WTC11 (cell line): ENCODE results near the gene PCDH9. TPM values are rescaled to one million over a fixed set of nuclear protein-coding genes. Genes with fewer than 3 reads are reported as not detected.

Experiments
- ATAC-seq: fragments of 200-7000 bp; cut with Tn5 transposase; 2 replicates; pipeline ENCODE4 v1.10.0; 2021; ENCODE audit warnings: mild to moderate bottlenecking, moderate library complexity
- CTCF ChIA-PET: fragments of 300-600 bp; sonication (Branson Sonifier 250); formaldehyde crosslinking; loops from one replicate; lab custom pipeline; 2021; ENCODE audit warnings: antibody characterized with exemption; lab: Charles Lee
- POLR2A ChIA-PET: fragments of 350-600 bp; sonication (Branson Sonifier 250); formaldehyde crosslinking; loops from one replicate; lab custom pipeline; 2021; ENCODE audit warnings: antibody characterized with exemption; lab: Charles Lee
- DNase-seq: peaks from one replicate; pipeline ENCODE4 v3.0.0; 2021; ENCODE audit warnings: low spot score
- H3K27ac Mint-ChIP-seq: 2 replicates; pipeline ENCODE4 v1.8.0; 2021; ENCODE audit warnings: mixed read lengths
- H3K27me3 Mint-ChIP-seq: 2 replicates; pipeline ENCODE4 v1.8.0; 2021; ENCODE audit warnings: low read depth, mild to moderate bottlenecking, moderate library complexity, mixed read lengths
- H3K36me3 Mint-ChIP-seq: 2 replicates; pipeline ENCODE4 v1.8.0; 2021; ENCODE audit warnings: mixed read lengths
- H3K4me1 Mint-ChIP-seq: 2 replicates; pipeline ENCODE4 v1.8.0; 2022; ENCODE audit warnings: mixed read lengths
- H3K4me3 Mint-ChIP-seq: 2 replicates; pipeline ENCODE4 v1.8.0; 2021; ENCODE audit warnings: mild to moderate bottlenecking, moderate library complexity, mixed read lengths
- H3K9me3 Mint-ChIP-seq: 2 replicates; pipeline ENCODE4 v1.8.0; 2021; ENCODE audit warnings: mixed read lengths
- AR ChIP-seq: fragments of 250-450 bp; sonication (Bioruptor Pico); IDR thresholded peaks from 2 replicates; pipeline ENCODE4 v1.9.0; 2021; ENCODE audit warnings: mild to moderate bottlenecking
- ATF1 ChIP-seq: sonication (generic); formaldehyde crosslinking; IDR thresholded peaks from 2 replicates; pipeline ENCODE4 v1.8.1; 2023; ENCODE audit warnings: mild to moderate bottlenecking, moderate library complexity, missing genetic modification reagents
- ATF6 ChIP-seq: sonication (generic); formaldehyde crosslinking; IDR thresholded peaks from 2 replicates; pipeline ENCODE4 v1.8.1; 2023; ENCODE audit warnings: mild to moderate bottlenecking, missing genetic modification reagents
- CREM ChIP-seq: sonication (generic); formaldehyde crosslinking; IDR thresholded peaks from 2 replicates; pipeline ENCODE4 v1.8.1; 2022; ENCODE audit warnings: mild to moderate bottlenecking, missing genetic modification reagents, moderate library complexity
- EMX1 ChIP-seq: fragments of 250-450 bp; sonication (Bioruptor Pico); IDR thresholded peaks from 2 replicates; pipeline ENCODE4 v1.8.0; 2021; ENCODE audit warnings: mild to moderate bottlenecking
- NFYB ChIP-seq: sonication (generic); formaldehyde crosslinking; conservative IDR thresholded peaks from 2 replicates; pipeline ENCODE4 v1.8.0; 2022; ENCODE audit warnings: low read depth, missing genetic modification reagents
- OVOL2 ChIP-seq: fragments of 250-450 bp; sonication (Bioruptor Pico); IDR thresholded peaks from 2 replicates; pipeline ENCODE4 v1.9.0; 2021; ENCODE audit warnings: mild to moderate bottlenecking, borderline replicate concordance
- RELA ChIP-seq: sonication (generic); formaldehyde crosslinking; IDR thresholded peaks from 2 replicates; pipeline ENCODE4 v1.8.1; 2022; ENCODE audit warnings: missing genetic modification reagents, mild to moderate bottlenecking, borderline replicate concordance
- RORB ChIP-seq: fragments of 250-450 bp; sonication (Bioruptor Pico); IDR thresholded peaks from 2 replicates; pipeline ENCODE4 v1.9.0; 2021; ENCODE audit warnings: mild to moderate bottlenecking
- SMAD4 ChIP-seq: sonication (generic); formaldehyde crosslinking; IDR thresholded peaks from 2 replicates; pipeline ENCODE4 v1.8.0; 2022; ENCODE audit warnings: mild to moderate bottlenecking, missing genetic modification reagents
- ZBTB21 ChIP-seq: sonication (generic); formaldehyde crosslinking; IDR thresholded peaks from 2 replicates; pipeline ENCODE4 v1.8.1; 2023; ENCODE audit warnings: mild to moderate bottlenecking, missing genetic modification reagents, borderline replicate concordance
- ZNF232 ChIP-seq: sonication (generic); formaldehyde crosslinking; IDR thresholded peaks from 2 replicates; pipeline ENCODE4 v1.8.0; 2022; ENCODE audit warnings: mild to moderate bottlenecking, missing genetic modification reagents
- ZNF317 ChIP-seq: sonication (generic); formaldehyde crosslinking; IDR thresholded peaks from 2 replicates; pipeline ENCODE4 v1.8.1; 2023; ENCODE audit warnings: low read depth, mild to moderate bottlenecking, moderate library complexity, missing genetic modification reagents, borderline replicate concordance
- ZNF396 ChIP-seq: fragments of 250-450 bp; sonication (Bioruptor Pico); IDR thresholded peaks from 2 replicates; pipeline ENCODE4 v1.8.0; 2021; ENCODE audit warnings: mild to moderate bottlenecking, moderate library complexity, borderline replicate concordance
- total RNA-seq: library from RNA; stranded (reverse); gene quantifications from 3 replicates; pipeline ENCODE4 v1.2.3, GENCODE V29; 2021
- TF ChIP-seq, protein P1 (sequence below): fragments of 250-450 bp; sonication (Bioruptor Pico); IDR thresholded peaks from 2 replicates; pipeline ENCODE4 v2.1.2; 2022; ENCODE audit warnings: mild to moderate bottlenecking, moderate library complexity
- TF ChIP-seq, protein P2 (sequence below): fragments of 250-450 bp; sonication (Bioruptor Pico); IDR thresholded peaks from 2 replicates; pipeline ENCODE4 v1.9.0; 2021; ENCODE audit warnings: mild to moderate bottlenecking
- TF ChIP-seq, protein P3 (sequence below): sonication (generic); formaldehyde crosslinking; IDR thresholded peaks from 2 replicates; pipeline ENCODE4 v1.8.0; 2022; ENCODE audit warnings: mild to moderate bottlenecking, missing genetic modification reagents
- TF ChIP-seq, protein P4 (sequence below): sonication (generic); formaldehyde crosslinking; IDR thresholded peaks from 2 replicates; pipeline ENCODE4 v1.8.1; 2022; ENCODE audit warnings: mild to moderate bottlenecking, moderate library complexity, missing genetic modification reagents
- TF ChIP-seq, protein P5 (sequence below): sonication (generic); formaldehyde crosslinking; IDR thresholded peaks from 2 replicates; pipeline ENCODE4 v1.8.1; 2022; ENCODE audit warnings: low read depth, mild to moderate bottlenecking, moderate library complexity, missing genetic modification reagents, borderline replicate concordance

PCDH9 gene
- total RNA-seq, 1 experiment from 2014 or later, result 0.48 TPM

DNA sequence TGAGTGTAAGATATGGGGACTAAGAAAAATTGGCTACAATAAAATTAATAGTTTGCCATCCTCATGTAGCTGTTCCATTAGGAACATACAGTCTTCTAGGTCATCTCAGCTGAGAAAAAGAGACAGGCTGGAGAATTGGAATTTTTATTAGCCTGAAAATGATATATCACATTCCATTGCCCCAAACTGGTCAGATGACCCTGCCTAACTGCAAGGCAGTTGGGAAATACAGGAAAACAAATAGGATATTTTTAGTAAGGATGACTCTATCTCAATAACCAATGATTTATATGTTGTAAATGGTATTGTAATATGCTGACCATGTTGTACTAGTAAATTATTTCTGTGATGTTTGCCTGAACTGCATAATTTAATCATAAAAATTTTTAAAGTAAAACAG, 673.8 kb downstream of the PCDH9 start:
- Mint-ChIP-seq H3K4me3 (no peak overlapping the region), H3K36me3 (peaks cover 11% of the 10 kb centered on the region), H3K4me1 (peaks cover 5% of the 10 kb centered on the region; the same call in 1 of the 2 replicates), H3K27ac (no peak overlapping the region)
- DNase-seq, result no peak
- ChIA-PET CTCF (no interaction called here), POLR2A (no interaction called here)
- no peak for TF ChIP-seq SMAD4 (CRISPR knock-in tag)
- no peak for TF ChIP-seq CREM (CRISPR knock-in tag)
- TF ChIP-seq ZBTB21 (CRISPR knock-in tag), result no peak
- TF ChIP-seq, protein P1, sequence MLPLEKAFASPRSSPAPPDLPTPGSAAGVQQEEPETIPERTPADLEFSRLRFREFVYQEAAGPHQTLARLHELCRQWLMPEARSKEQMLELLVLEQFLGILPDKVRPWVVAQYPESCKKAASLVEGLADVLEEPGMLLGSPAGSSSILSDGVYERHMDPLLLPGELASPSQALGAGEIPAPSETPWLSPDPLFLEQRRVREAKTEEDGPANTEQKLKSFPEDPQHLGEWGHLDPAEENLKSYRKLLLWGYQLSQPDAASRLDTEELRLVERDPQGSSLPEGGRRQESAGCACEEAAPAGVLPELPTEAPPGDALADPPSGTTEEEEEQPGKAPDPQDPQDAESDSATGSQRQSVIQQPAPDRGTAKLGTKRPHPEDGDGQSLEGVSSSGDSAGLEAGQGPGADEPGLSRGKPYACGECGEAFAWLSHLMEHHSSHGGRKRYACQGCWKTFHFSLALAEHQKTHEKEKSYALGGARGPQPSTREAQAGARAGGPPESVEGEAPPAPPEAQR (CRISPR knock-in tag), result no peak
- TF ChIP-seq OVOL2 (CRISPR knock-in tag), result no peak
- TF ChIP-seq ATF6 (CRISPR knock-in tag), result no peak
- no peak for TF ChIP-seq RORB
- TF ChIP-seq ZNF317, result no peak
- TF ChIP-seq, protein P2, sequence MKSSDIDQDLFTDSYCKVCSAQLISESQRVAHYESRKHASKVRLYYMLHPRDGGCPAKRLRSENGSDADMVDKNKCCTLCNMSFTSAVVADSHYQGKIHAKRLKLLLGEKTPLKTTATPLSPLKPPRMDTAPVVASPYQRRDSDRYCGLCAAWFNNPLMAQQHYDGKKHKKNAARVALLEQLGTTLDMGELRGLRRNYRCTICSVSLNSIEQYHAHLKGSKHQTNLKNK, result no peak
- no peak for TF ChIP-seq RELA (CRISPR knock-in tag)
- TF ChIP-seq, all 79 proteins: peak for 0
- Mint-ChIP-seq H3K9me3 (peaks cover 26% of the 10 kb centered on the region), H3K27me3 (no peaks in the 10 kb centered on the region)
- no peak for ATAC-seq

DNA sequence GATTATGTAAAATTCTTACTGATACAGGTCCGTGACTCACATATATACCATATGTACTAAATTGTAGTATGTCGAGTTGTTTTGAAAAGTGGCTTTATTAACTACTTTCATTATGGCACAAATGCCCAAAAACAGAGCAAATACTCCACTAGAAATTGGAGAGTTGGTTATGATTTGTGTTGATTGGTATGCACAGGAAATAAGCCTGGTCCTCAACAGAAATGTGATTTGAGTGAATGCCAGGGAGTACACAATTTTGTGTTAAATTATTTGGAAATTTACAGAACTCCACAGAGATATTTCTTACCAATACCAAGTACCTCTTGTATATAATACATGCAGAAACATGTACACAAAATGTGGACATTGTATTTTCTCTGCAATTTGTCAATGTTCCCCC, 676.7 kb downstream of the PCDH9 start:
- H3K9me3 Mint-ChIP-seq, result peaks cover 12% of the 10 kb centered on the region

More for the DNA sequence above, 676.7 kb downstream of the PCDH9 start:
- H3K4me1 Mint-ChIP-seq, result no peaks in the 10 kb centered on the region
- CTCF ChIA-PET, result no interaction called here
- H3K4me3 Mint-ChIP-seq, result no peak overlapping the region
- H3K27ac Mint-ChIP-seq, result no peak overlapping the region
- TF ChIP-seq RORB (no peak), ZNF232 (no peak), NFYB (CRISPR knock-in tag) (no peak), ZNF396 (CRISPR knock-in tag) (no peak), AR (CRISPR knock-in tag) (no peak), EMX1 (no peak), ATF1 (CRISPR knock-in tag) (no peak), RELA (CRISPR knock-in tag) (no peak), OVOL2 (CRISPR knock-in tag) (no peak)
- TF ChIP-seq, protein P3, sequence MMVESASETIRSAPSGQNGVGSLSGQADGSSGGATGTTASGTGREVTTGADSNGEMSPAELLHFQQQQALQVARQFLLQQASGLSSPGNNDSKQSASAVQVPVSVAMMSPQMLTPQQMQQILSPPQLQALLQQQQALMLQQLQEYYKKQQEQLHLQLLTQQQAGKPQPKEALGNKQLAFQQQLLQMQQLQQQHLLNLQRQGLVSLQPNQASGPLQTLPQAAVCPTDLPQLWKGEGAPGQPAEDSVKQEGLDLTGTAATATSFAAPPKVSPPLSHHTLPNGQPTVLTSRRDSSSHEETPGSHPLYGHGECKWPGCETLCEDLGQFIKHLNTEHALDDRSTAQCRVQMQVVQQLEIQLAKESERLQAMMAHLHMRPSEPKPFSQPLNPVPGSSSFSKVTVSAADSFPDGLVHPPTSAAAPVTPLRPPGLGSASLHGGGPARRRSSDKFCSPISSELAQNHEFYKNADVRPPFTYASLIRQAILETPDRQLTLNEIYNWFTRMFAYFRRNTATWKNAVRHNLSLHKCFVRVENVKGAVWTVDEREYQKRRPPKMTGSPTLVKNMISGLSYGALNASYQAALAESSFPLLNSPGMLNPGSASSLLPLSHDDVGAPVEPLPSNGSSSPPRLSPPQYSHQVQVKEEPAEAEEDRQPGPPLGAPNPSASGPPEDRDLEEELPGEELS (CRISPR knock-in tag), result no peak
- TF ChIP-seq, protein P4, sequence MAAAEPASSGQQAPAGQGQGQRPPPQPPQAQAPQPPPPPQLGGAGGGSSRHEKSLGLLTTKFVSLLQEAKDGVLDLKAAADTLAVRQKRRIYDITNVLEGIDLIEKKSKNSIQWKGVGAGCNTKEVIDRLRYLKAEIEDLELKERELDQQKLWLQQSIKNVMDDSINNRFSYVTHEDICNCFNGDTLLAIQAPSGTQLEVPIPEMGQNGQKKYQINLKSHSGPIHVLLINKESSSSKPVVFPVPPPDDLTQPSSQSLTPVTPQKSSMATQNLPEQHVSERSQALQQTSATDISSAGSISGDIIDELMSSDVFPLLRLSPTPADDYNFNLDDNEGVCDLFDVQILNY, result no peak
- TF ChIP-seq, protein P5, sequence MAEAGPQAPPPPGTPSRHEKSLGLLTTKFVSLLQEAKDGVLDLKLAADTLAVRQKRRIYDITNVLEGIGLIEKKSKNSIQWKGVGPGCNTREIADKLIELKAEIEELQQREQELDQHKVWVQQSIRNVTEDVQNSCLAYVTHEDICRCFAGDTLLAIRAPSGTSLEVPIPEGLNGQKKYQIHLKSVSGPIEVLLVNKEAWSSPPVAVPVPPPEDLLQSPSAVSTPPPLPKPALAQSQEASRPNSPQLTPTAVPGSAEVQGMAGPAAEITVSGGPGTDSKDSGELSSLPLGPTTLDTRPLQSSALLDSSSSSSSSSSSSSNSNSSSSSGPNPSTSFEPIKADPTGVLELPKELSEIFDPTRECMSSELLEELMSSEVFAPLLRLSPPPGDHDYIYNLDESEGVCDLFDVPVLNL (CRISPR knock-in tag), result no peak
- H3K27me3 Mint-ChIP-seq, result no peaks in the 10 kb centered on the region
- ATAC-seq (no peak), DNase-seq (no peak)
- no peaks in the 10 kb centered on the region; the same call in 1 of the 2 replicates for H3K36me3 Mint-ChIP-seq
- POLR2A ChIA-PET, result no interaction called here
